ENCODE measurements around the gene SPATA45.

GRCh38 chr1:212827171-212827776 lies 20.2 kb downstream of the SPATA45 start:
- TF ChIP-seq CTCF (IDR thresholded peaks at IDR 0.05; ENCODE audit: low read depth, low read length) (no peak), EZH2phosphoT487 (IDR thresholded peaks at IDR 0.05; ENCODE audit: low read depth) (no peak)
